Measurements from ENCODE around the gene PRC1. TPM values are rescaled to one million over a fixed set of nuclear protein-coding genes. Genes with fewer than 3 reads are reported as not detected.
"Not testable (repeated sequence)": the region's sequence is repeated elsewhere in the genome, so short reads cannot be mapped to it uniquely, and the experiment has no call there.

PRC1 gene
- total RNA-seq, 4 donors from 2014 or later: 12.1 to 31.0 (median 14.9) TPM

DNA sequence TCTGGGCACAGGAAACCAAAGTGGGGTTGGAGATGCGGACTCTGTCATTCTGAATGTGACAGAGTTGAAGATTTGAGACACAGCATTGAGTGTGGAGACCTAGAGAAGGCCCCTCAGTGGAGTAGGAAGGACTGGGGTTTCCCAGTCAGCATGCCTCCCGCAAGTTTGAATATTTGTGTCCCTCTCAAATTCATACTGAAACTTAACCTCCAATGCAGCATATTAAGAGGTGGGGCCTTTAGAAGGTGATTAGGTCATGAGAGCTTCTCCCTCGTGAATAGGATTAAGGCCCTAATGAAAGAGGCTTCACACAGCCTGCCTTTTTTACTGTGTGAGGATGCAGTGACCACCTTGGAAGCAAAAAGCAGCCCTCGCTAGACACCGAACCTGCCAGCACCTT lies 70.0 kb downstream of the PRC1 start:
- Histone ChIP-seq H3K27ac (no peak overlapping the region), H3K9me3 (no peaks in the 10 kb centered on the region), H3K27me3 (no peaks in the 10 kb centered on the region), H3K4me3 (no peak overlapping the region), H3K4me1 (peaks cover 0 to 4% (median 3%) of the 10 kb centered on the region in 4 donors), H3K36me3 (peaks cover 0 to 39% (median 3%) of the 10 kb centered on the region in 3 donors)
- no peak for DNase-seq (ENCODE audit: low spot score in 2 of 2)
- 79 to 88% methylated on average over 5 of the region's 5 CpGs for WGBS, 2 donors
- TF ChIP-seq, protein P1, sequence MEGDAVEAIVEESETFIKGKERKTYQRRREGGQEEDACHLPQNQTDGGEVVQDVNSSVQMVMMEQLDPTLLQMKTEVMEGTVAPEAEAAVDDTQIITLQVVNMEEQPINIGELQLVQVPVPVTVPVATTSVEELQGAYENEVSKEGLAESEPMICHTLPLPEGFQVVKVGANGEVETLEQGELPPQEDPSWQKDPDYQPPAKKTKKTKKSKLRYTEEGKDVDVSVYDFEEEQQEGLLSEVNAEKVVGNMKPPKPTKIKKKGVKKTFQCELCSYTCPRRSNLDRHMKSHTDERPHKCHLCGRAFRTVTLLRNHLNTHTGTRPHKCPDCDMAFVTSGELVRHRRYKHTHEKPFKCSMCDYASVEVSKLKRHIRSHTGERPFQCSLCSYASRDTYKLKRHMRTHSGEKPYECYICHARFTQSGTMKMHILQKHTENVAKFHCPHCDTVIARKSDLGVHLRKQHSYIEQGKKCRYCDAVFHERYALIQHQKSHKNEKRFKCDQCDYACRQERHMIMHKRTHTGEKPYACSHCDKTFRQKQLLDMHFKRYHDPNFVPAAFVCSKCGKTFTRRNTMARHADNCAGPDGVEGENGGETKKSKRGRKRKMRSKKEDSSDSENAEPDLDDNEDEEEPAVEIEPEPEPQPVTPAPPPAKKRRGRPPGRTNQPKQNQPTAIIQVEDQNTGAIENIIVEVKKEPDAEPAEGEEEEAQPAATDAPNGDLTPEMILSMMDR (IDR thresholded peaks at IDR 0.05): no peak
- TF ChIP-seq POLR2A (IDR thresholded peaks at IDR 0.05) (no peak), EP300 (IDR thresholded peaks at IDR 0.05) (no peak)

DNA sequence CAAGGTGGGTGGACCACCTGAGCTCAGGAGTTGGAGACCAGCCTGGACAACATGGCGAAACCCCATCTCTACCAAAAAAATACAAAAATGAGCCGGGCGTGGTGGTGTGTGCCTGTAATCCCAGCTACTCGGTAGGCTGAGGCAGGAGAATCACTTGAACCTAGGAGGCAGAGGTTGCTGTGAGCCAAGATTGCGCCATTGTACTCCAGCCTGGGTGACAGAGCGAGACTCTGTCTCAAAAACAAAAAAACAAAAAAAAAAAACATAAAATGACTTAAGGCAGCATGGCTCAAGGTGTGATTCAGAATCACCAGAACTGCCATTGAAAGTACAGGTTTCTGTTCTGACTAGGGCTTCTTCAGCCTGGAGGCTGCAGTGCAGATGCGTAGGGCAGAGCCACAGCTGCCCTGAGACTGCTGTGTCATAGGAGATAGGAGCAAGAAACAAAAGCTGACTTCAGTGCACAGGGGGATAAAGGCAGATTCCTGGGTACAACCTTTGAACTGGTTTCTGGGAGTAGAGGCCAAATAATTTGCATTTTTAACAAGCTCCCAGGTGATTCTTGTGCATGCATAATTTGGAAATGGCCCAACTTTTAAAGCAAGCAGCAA lies 71.5 kb downstream of the PRC1 start:
- H3K27me3 ChIP-seq; H3K9me3 ChIP-seq; H3K4me1 ChIP-seq; H3K4me3 ChIP-seq; H3K27ac ChIP-seq; DNase-seq (ENCODE audit: low spot score in 2 of 2): not testable (repeated sequence)
- WGBS, 2 donors: 87 to 88% methylated on average over 7 of the region's 7 CpGs
- H3K36me3 ChIP-seq: peaks cover 7 to 54% (median 11%) of the 10 kb centered on the region in 3 donors

GRCh38 chr15:90921887-90922286 lies 72.4 kb downstream of the PRC1 start:
- H3K4me3 ChIP-seq: no peak overlapping the region
- 89 to 90% methylated on average over 4 of the region's 4 CpGs for WGBS, 2 donors
- DNase-seq (ENCODE audit: low spot score in 2 of 2): no peak

GRCh38 chr15:90918835-90919234 lies 75.5 kb downstream of the PRC1 start:
- H3K27me3 ChIP-seq: no peaks in the 10 kb centered on the region
- DNase-seq (ENCODE audit: low spot score in 2 of 2): no peak
- no peaks in the 10 kb centered on the region for H3K9me3 ChIP-seq
- no peak overlapping the region for H3K4me3 ChIP-seq
- peaks cover 0 to 4% (median 0%) of the 10 kb centered on the region in 4 donors for H3K4me1 ChIP-seq
- no peak overlapping the region for H3K27ac ChIP-seq
- WGBS, 2 donors: 89 to 99% methylated on average over 5 to 6 of the region's 6 CpGs
- TF ChIP-seq EP300 (IDR thresholded peaks at IDR 0.05) (no peak), POLR2A (IDR thresholded peaks at IDR 0.05) (no peak)
- TF ChIP-seq, protein P1 (IDR thresholded peaks at IDR 0.05): no peak
- peaks cover 11 to 90% (median 12%) of the 10 kb centered on the region in 3 donors for H3K36me3 ChIP-seq

More at GRCh38 chr15:90921887-90922286, 72.4 kb downstream of the PRC1 start:
- Histone ChIP-seq H3K9me3 (no peaks in the 10 kb centered on the region), H3K27me3 (no peaks in the 10 kb centered on the region), H3K36me3 (peaks cover 8 to 63% (median 11%) of the 10 kb centered on the region in 3 donors), H3K27ac (no peak overlapping the region), H3K4me1 (no peaks in the 10 kb centered on the region)
- TF ChIP-seq POLR2A (IDR thresholded peaks at IDR 0.05) (no peak), EP300 (IDR thresholded peaks at IDR 0.05) (no peak)
- TF ChIP-seq, protein P1 (IDR thresholded peaks at IDR 0.05): no peak

DNA sequence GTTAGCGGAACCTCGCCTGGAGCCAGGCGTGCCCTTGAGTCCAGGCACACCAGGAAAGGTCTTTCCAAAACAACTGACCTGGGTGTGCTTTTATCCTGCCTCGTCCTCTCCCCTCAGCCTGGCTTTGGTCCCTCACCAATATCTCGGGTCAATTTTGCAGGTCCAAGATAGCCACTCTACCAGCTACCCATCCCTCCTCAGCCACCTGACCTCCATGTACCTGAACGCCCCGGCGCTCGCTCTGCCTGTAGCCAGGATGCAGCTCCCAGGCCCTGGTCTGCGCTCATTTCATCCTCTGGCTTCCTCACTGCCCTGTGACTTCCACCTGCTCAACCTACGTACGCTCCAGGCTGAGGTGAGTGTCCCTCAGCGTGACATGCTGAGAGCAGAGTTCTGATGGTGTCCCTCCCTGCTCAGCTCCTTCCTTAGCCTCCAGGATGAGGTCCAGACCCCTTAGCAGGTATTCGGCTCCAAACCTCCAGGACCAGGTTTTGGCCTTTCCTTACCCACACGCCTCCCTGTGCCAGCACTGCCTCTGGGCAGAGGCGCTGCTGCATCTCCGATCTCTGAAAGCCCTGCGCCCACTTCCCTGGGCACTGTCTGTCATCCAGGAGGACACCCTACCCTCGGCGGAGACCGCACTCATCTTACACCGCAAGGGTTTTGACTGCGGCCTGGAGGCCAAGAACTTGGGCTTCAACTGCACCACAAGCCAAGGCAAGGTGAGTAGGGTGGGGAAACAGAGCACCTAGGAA lies 76.1 kb downstream of the PRC1 start:
- Histone ChIP-seq H3K4me3 (no peak overlapping the region), H3K27me3 (no peaks in the 10 kb centered on the region), H3K4me1 (peaks cover 0 to 4% (median 0%) of the 10 kb centered on the region in 4 donors), H3K36me3 (peaks cover 12 to 90% (median 14%) of the 10 kb centered on the region in 3 donors), H3K9me3 (no peaks in the 10 kb centered on the region), H3K27ac (no peak overlapping the region)
- TF ChIP-seq, protein P1 (IDR thresholded peaks at IDR 0.05): no peak
- no peak for TF ChIP-seq POLR2A (IDR thresholded peaks at IDR 0.05)
- TF ChIP-seq EP300 (IDR thresholded peaks at IDR 0.05): no peak
- DNase-seq (ENCODE audit: low spot score in 2 of 2): no peak
- WGBS, 2 donors: 94 to 95% methylated on average over 23 of the region's 23 CpGs
